Body of pancreas (tissue), 4 donors: ENCODE results near the gene SUSD3. TPM values are rescaled to one million over a fixed set of nuclear protein-coding genes. Genes with fewer than 3 reads are reported as not detected.

Experiments used
- ATAC-seq: fragments of 150-250 bp; one replicate; pipeline ENCODE4 v1.9.1; 2016
- DNase-seq, 4 donors: peaks; one replicate each; pipeline ENCODE4 v3.0.0-alpha.2; 2019
- H3K27ac ChIP-seq, 4 donors: fragments of 200-600 bp; sonication (generic); 1 replicate in 3 of 4; 2 replicates in 1 of 4; pipeline versions ENCODE4 v1.5.1 to v1.6.1; 2016 to 2019; ENCODE audit warnings: mild to moderate bottlenecking in 1 of 4, mixed read lengths in 1 of 4, moderate library complexity in 1 of 4
- H3K27me3 ChIP-seq, 2 donors: fragments of 200-600 bp; sonication (generic); one replicate each; pipeline ENCODE4 v1.6.0; 2016; ENCODE audit warnings: mild to moderate bottlenecking in 1 of 2
- H3K36me3 ChIP-seq, 2 donors: fragments of 200-600 bp; sonication (generic); replicated peaks in 1 of 2; 2 replicates each; pipeline ENCODE4 v1.5.1; 2016; ENCODE audit warnings: low read depth in 2 of 2; ENCODE audit not compliant: insufficient read depth in 1 of 2
- H3K4me1 ChIP-seq: fragments of 200-600 bp; sonication (generic); one replicate; pipeline ENCODE4 v1.6.0; 2016
- H3K4me3 ChIP-seq, 2 donors: fragments of 200-600 bp; sonication (generic); 1 replicate in 1 of 2; 2 replicates in 1 of 2; pipeline ENCODE4 v1.5.1; 2016 to 2019
- H3K9me3 ChIP-seq, 3 donors: fragments of 200-600 bp; sonication (generic); 1 replicate in 2 of 3; 2 replicates in 1 of 3; pipeline ENCODE4 v1.5.1; 2016
- CTCF ChIP-seq, 7 experiments: fragments of 450-650 bp in 4 of 7; fragments of 200-600 bp in 3 of 7; sonication (generic) in 3 of 7; IDR thresholded peaks; one replicate each; pipeline ENCODE4 v1.5.1; 2016 to 2019; ENCODE audit warnings: antibody characterized with exemption in 7 of 7
- POLR2A ChIP-seq, 3 donors: fragments of 450-650 bp; IDR thresholded peaks; one replicate each; pipeline ENCODE4 v1.6.1; 2016; ENCODE audit warnings: antibody characterized with exemption in 3 of 3, mild to moderate bottlenecking in 2 of 3
- WGBS, 2 donors: methylation state at CpG; one replicate each; pipeline ENCODE4 v1.1.5; 2017; 5-methylcytosine and 5-hydroxymethylcytosine counted together
- intact Hi-C: fragments of 100-400 bp; cut with DNase I; formaldehyde crosslinking; loops from one replicate; pipeline ENCODE4 v1.15.1; 2023
- total RNA-seq, 2 donors: library from RNA; depleted of rRNA; stranded (reverse); fragments of >200 nt; gene quantifications; one replicate each; pipeline ENCODE4 v1.1.0, GENCODE V29; 2016

SUSD3 gene
- total RNA-seq, 2 donors from 2014 or later = 3.6 TPM; not detected in 1

GRCh38 chr9:93053781-93054331 lies 4.6 kb upstream of the SUSD3 start:
- Histone ChIP-seq H3K27ac (no peak overlapping the region), H3K4me3 (no peak overlapping the region), H3K4me1 (peaks cover 19% of the 10 kb centered on the region), H3K27me3 (no peaks in the 10 kb centered on the region), H3K36me3 (no peaks in the 10 kb centered on the region), H3K9me3 (no peaks in the 10 kb centered on the region)
- WGBS, 2 donors = 81 to 92% methylated on average over 4 to 5 of the region's 5 CpGs
- TF ChIP-seq POLR2A (IDR thresholded peaks at IDR 0.05) = no peak
- TF ChIP-seq CTCF (IDR thresholded peaks at IDR 0.05) = no peak
- intact Hi-C loops = no loop called here
- no peak for ATAC-seq
- DNase-seq = no peak

GRCh38 chr9:93054758-93055704 lies 3.5 kb upstream of the SUSD3 start:
- ATAC-seq = no peak
- Histone ChIP-seq H3K4me3 (no peak overlapping the region), H3K27ac (no peak overlapping the region), H3K36me3 (no peaks in the 10 kb centered on the region), H3K4me1 (peaks cover 17% of the 10 kb centered on the region), H3K27me3 (no peaks in the 10 kb centered on the region), H3K9me3 (no peaks in the 10 kb centered on the region)
- no peak for DNase-seq
- 75 to 83% methylated on average over 10 of the region's 11 CpGs for WGBS, 2 donors
- intact Hi-C loops = no loop called here
- no peak for TF ChIP-seq CTCF (IDR thresholded peaks at IDR 0.05)
- no peak for TF ChIP-seq POLR2A (IDR thresholded peaks at IDR 0.05)

- 84 to 86% methylated on average over 8 of the region's 8 CpGs for WGBS, 2 donors
Observed at GRCh38 chr9:93057042-93057702, 1.3 kb upstream of the SUSD3 start.

GRCh38 chr9:93057703-93058354 lies 672 bp upstream of the SUSD3 start:
- TF ChIP-seq POLR2A (IDR thresholded peaks at IDR 0.05) = no peak
- no peak for TF ChIP-seq CTCF (IDR thresholded peaks at IDR 0.05)
- H3K4me1 ChIP-seq = peaks cover 13% of the 10 kb centered on the region
- peak overlapping the region in 1 of 4 donors; percentile 33 for H3K27ac ChIP-seq
- peak in 1 of 4 donors; percentile 9 for DNase-seq
- WGBS, 2 donors = 52 to 70% methylated on average over 12 to 13 of the region's 14 CpGs
- no peaks in the 10 kb centered on the region for H3K9me3 ChIP-seq
- intact Hi-C loops = no loop called here
- no peaks in the 10 kb centered on the region for H3K27me3 ChIP-seq
- H3K4me3 ChIP-seq = no peak overlapping the region
- ATAC-seq = no peak
- H3K36me3 ChIP-seq = no peaks in the 10 kb centered on the region

More at GRCh38 chr9:93057042-93057702, 1.3 kb upstream of the SUSD3 start:
- H3K4me1 ChIP-seq = peaks cover 13% of the 10 kb centered on the region
- ATAC-seq (no peak), DNase-seq (peak in 1 of 4 donors; percentile 9)
- H3K4me3 ChIP-seq = no peak overlapping the region
- no peaks in the 10 kb centered on the region for H3K9me3 ChIP-seq
- H3K27me3 ChIP-seq = no peaks in the 10 kb centered on the region
- intact Hi-C loops = no loop called here
- TF ChIP-seq POLR2A (IDR thresholded peaks at IDR 0.05) (no peak), CTCF (IDR thresholded peaks at IDR 0.05) (no peak)
- H3K27ac ChIP-seq = no peak overlapping the region
- no peaks in the 10 kb centered on the region for H3K36me3 ChIP-seq
